ENCODE results near the gene B4GALNT3. TPM values are rescaled to one million over a fixed set of nuclear protein-coding genes. Genes with fewer than 3 reads are reported as not detected.
"Not testable (repeated sequence)": the region's sequence is repeated elsewhere in the genome, so short reads cannot be mapped to it uniquely, and the experiment has no call there.

Gene B4GALNT3
- 1 to 10 TPM in 2 of 3 donors, under 1 TPM in 1; 0.87 to 2.9 (median 2.1) TPM for total RNA-seq

- Mint-ChIP-seq H3K4me3 (peak within 1 kb of the TSS; percentile 83), H3K4me1 (ENCODE audit: low read depth) (peaks cover 11% of the 10 kb centered on the region), H3K27me3 (ENCODE audit: low read depth) (peaks cover 21% of the 10 kb centered on the region), H3K36me3 (ENCODE audit: insufficient read depth) (no peaks in the 10 kb centered on the region), H3K9me3 (no peaks in the 10 kb centered on the region)
- ATAC-seq (peak; percentile 62 to 64), DNase-seq (peak; percentile 29)
Measured at GRCh38 chr12:459430-460258, at the start of gene B4GALNT3. TSS of gene B4GALNT3 (plus strand) at chr12:459939. CDS start at chr12:460377, 438 bp downstream.

- ATAC-seq (no peak), DNase-seq (no peak)
- H3K27me3 Mint-ChIP-seq (ENCODE audit: low read depth), result no peaks in the 10 kb centered on the region
- H3K4me3 Mint-ChIP-seq, result no peak overlapping the region
- H3K4me1 Mint-ChIP-seq (ENCODE audit: low read depth), result no peaks in the 10 kb centered on the region
- H3K36me3 Mint-ChIP-seq (ENCODE audit: insufficient read depth), result peaks cover 21% of the 10 kb centered on the region
- H3K9me3 Mint-ChIP-seq, result no peaks in the 10 kb centered on the region
Measured at GRCh38 chr12:414859-415258, 44.9 kb upstream of the B4GALNT3 start.

GRCh38 chr12:418432-418831 lies 41.3 kb upstream of the B4GALNT3 start:
- Mint-ChIP-seq H3K4me1 (ENCODE audit: low read depth) (no peaks in the 10 kb centered on the region), H3K9me3 (no peaks in the 10 kb centered on the region), H3K36me3 (ENCODE audit: insufficient read depth) (peaks cover 17% of the 10 kb centered on the region), H3K27me3 (ENCODE audit: low read depth) (no peaks in the 10 kb centered on the region), H3K4me3 (no peak overlapping the region)
- DNase-seq (no peak), ATAC-seq (no peak)

GRCh38 chr12:422526-422925 lies 37.2 kb upstream of the B4GALNT3 start:
- Mint-ChIP-seq H3K9me3 (no peaks in the 10 kb centered on the region), H3K36me3 (ENCODE audit: insufficient read depth) (peaks cover 9% of the 10 kb centered on the region), H3K4me3 (no peak overlapping the region), H3K4me1 (ENCODE audit: low read depth) (no peaks in the 10 kb centered on the region), H3K27me3 (ENCODE audit: low read depth) (no peaks in the 10 kb centered on the region)
- ATAC-seq (no peak), DNase-seq (no peak)

GRCh38 chr12:435737-436136 lies 24.0 kb upstream of the B4GALNT3 start:
- not testable (repeated sequence) for H3K27me3 Mint-ChIP-seq (ENCODE audit: low read depth); DNase-seq

GRCh38 chr12:442235-442884 lies 17.4 kb upstream of the B4GALNT3 start:
- Mint-ChIP-seq H3K36me3 (ENCODE audit: insufficient read depth) (peaks cover 16% of the 10 kb centered on the region), H3K9me3 (no peaks in the 10 kb centered on the region), H3K4me1 (ENCODE audit: low read depth) (no peaks in the 10 kb centered on the region), H3K27me3 (ENCODE audit: low read depth) (peaks cover 3% of the 10 kb centered on the region), H3K4me3 (no peak overlapping the region)
- no peak for ATAC-seq
- DNase-seq, result peak; percentile 45

More at GRCh38 chr12:435737-436136, 24.0 kb upstream of the B4GALNT3 start:
- peaks cover 37% of the 10 kb centered on the region for H3K36me3 Mint-ChIP-seq (ENCODE audit: insufficient read depth)
- not testable (repeated sequence) for H3K9me3 Mint-ChIP-seq; ATAC-seq; H3K4me1 Mint-ChIP-seq (ENCODE audit: low read depth); H3K4me3 Mint-ChIP-seq

- Mint-ChIP-seq H3K27me3 (ENCODE audit: low read depth) (peaks cover 3% of the 10 kb centered on the region), H3K4me1 (ENCODE audit: low read depth) (no peaks in the 10 kb centered on the region), H3K9me3 (no peaks in the 10 kb centered on the region), H3K36me3 (ENCODE audit: insufficient read depth) (peaks cover 2% of the 10 kb centered on the region), H3K4me3 (no peak overlapping the region)
- ATAC-seq (no peak), DNase-seq (no peak)
Measured at GRCh38 chr12:447141-447540, 12.6 kb upstream of the B4GALNT3 start.

- no peak for ATAC-seq
- Mint-ChIP-seq H3K27me3 (ENCODE audit: low read depth) (peaks cover 3% of the 10 kb centered on the region), H3K36me3 (ENCODE audit: insufficient read depth) (no peaks in the 10 kb centered on the region), H3K4me3 (no peak overlapping the region), H3K9me3 (no peaks in the 10 kb centered on the region), H3K4me1 (ENCODE audit: low read depth) (peaks cover 3% of the 10 kb centered on the region)
- no peak for DNase-seq
Measured at GRCh38 chr12:449203-449602, 10.5 kb upstream of the B4GALNT3 start.

GRCh38 chr12:450438-450837 lies 9.3 kb upstream of the B4GALNT3 start:
- Mint-ChIP-seq H3K4me3 (no peak overlapping the region), H3K4me1 (ENCODE audit: low read depth) (peaks cover 3% of the 10 kb centered on the region), H3K27me3 (ENCODE audit: low read depth) (peaks cover 3% of the 10 kb centered on the region), H3K9me3 (no peaks in the 10 kb centered on the region), H3K36me3 (ENCODE audit: insufficient read depth) (no peaks in the 10 kb centered on the region)
- ATAC-seq, result no peak
- DNase-seq, result no peak

GRCh38 chr12:452667-453210 lies 7.0 kb upstream of the B4GALNT3 start:
- no peaks in the 10 kb centered on the region for H3K9me3 Mint-ChIP-seq
- H3K4me1 Mint-ChIP-seq (ENCODE audit: low read depth), result peaks cover 3% of the 10 kb centered on the region
- ATAC-seq (peak in 1 of 2 donors; percentile 39), DNase-seq (peak; percentile 50)
- H3K27me3 Mint-ChIP-seq (ENCODE audit: low read depth), result peaks cover under 1% of the 10 kb centered on the region
- H3K36me3 Mint-ChIP-seq (ENCODE audit: insufficient read depth), result no peaks in the 10 kb centered on the region
- H3K4me3 Mint-ChIP-seq, result no peak overlapping the region

GRCh38 chr12:454833-455232 lies 4.9 kb upstream of the B4GALNT3 start:
- H3K9me3 Mint-ChIP-seq, result no peaks in the 10 kb centered on the region
- H3K36me3 Mint-ChIP-seq (ENCODE audit: insufficient read depth), result no peaks in the 10 kb centered on the region
- H3K27me3 Mint-ChIP-seq (ENCODE audit: low read depth), result peaks cover 6% of the 10 kb centered on the region
- DNase-seq (no peak), ATAC-seq (no peak)
- no peak overlapping the region for H3K4me3 Mint-ChIP-seq
- peaks cover 8% of the 10 kb centered on the region for H3K4me1 Mint-ChIP-seq (ENCODE audit: low read depth)

GRCh38 chr12:455821-456220 lies 3.9 kb upstream of the B4GALNT3 start:
- Mint-ChIP-seq H3K4me1 (ENCODE audit: low read depth) (peaks cover 8% of the 10 kb centered on the region), H3K4me3 (no peak overlapping the region), H3K9me3 (no peaks in the 10 kb centered on the region), H3K36me3 (ENCODE audit: insufficient read depth) (no peaks in the 10 kb centered on the region), H3K27me3 (ENCODE audit: low read depth) (peaks cover 7% of the 10 kb centered on the region)
- ATAC-seq (no peak), DNase-seq (no peak)

- Mint-ChIP-seq H3K4me3 (no peak overlapping the region), H3K9me3 (no peaks in the 10 kb centered on the region), H3K27me3 (ENCODE audit: low read depth) (peaks cover 21% of the 10 kb centered on the region), H3K4me1 (ENCODE audit: low read depth) (peaks cover 9% of the 10 kb centered on the region), H3K36me3 (ENCODE audit: insufficient read depth) (no peaks in the 10 kb centered on the region)
- no peak for DNase-seq
- no peak for ATAC-seq
Measured at GRCh38 chr12:457676-458075, 2.1 kb upstream of the B4GALNT3 start.

- no peaks in the 10 kb centered on the region for H3K36me3 Mint-ChIP-seq (ENCODE audit: insufficient read depth)
- H3K4me1 Mint-ChIP-seq (ENCODE audit: low read depth), result peaks cover 11% of the 10 kb centered on the region
- no peak for DNase-seq
- no peaks in the 10 kb centered on the region for H3K9me3 Mint-ChIP-seq
- H3K4me3 Mint-ChIP-seq, result peak overlapping the region; percentile 67
- ATAC-seq, result no peak
- peaks cover 21% of the 10 kb centered on the region for H3K27me3 Mint-ChIP-seq (ENCODE audit: low read depth)
Measured at GRCh38 chr12:459050-459429, 699 bp upstream of the B4GALNT3 start.

All from activated T-cell treated with anti-CD3 and anti-CD28 coated beads, Interleukin-2, amount 50 U/mL, for 4 hours (primary cell).